ENCODE data around the gene BTBD1.

BTBD1 gene

GRCh38 chr15:82985688-82986441 lies 81.2 kb downstream of the BTBD1 start, which contains the start of gene RAMAC (continued):
- TF ChIP-seq ZNF26 (tag by site-specific recombination; IDR thresholded peaks at IDR 0.05) (no peak), PATZ1 (tag by site-specific recombination; IDR thresholded peaks at IDR 0.05) (no peak), EGR2 (tag by site-specific recombination; IDR thresholded peaks at IDR 0.05; ENCODE audit: low read depth) (no peak), ZNF645 (tag by site-specific recombination; IDR thresholded peaks at IDR 0.05) (no peak), ZNF629 (tag by site-specific recombination; IDR thresholded peaks at IDR 0.05) (peak; percentile 58; the same call in 1 of the 2 replicates), ZNF221 (tag by site-specific recombination; IDR thresholded peaks at IDR 0.05; ENCODE audit: borderline replicate concordance) (no peak), ZNF18 (tag by site-specific recombination; IDR thresholded peaks at IDR 0.05) (0 out of 2 replicates have a peak, but pooled peaks have one; percentile 44), SETDB1 (IDR thresholded peaks at IDR 0.05; ENCODE audit: insufficient read length, low read length) (peak; percentile 85), SCRT2 (tag by site-specific recombination; IDR thresholded peaks at IDR 0.05) (peak; percentile 96), TSHZ1 (tag by site-specific recombination; IDR thresholded peaks at IDR 0.05; ENCODE audit: borderline replicate concordance) (no peak), ZNF624 (tag by site-specific recombination; IDR thresholded peaks at IDR 0.05) (no peak), ZNF184 (tag by site-specific recombination; IDR thresholded peaks at IDR 0.05) (0 out of 2 replicates have a peak, but pooled peaks have one; percentile 2), SP2 (tag by site-specific recombination; IDR thresholded peaks at IDR 0.05) (peak; percentile 78), OVOL3 (tag by site-specific recombination; IDR thresholded peaks at IDR 0.05) (no peak), KLF7 (tag by site-specific recombination; IDR thresholded peaks at IDR 0.05; ENCODE audit: borderline replicate concordance) (no peak), ZNF561 (tag by site-specific recombination; IDR thresholded peaks at IDR 0.05; ENCODE audit: borderline replicate concordance) (peak; percentile 91; the same call in 1 of the 2 replicates), ZNF580 (tag by site-specific recombination; IDR thresholded peaks at IDR 0.05) (peak; percentile 75), ZNF19 (tag by site-specific recombination; IDR thresholded peaks at IDR 0.05; ENCODE audit: low read depth) (no peak), ZNF112 (tag by site-specific recombination; IDR thresholded peaks at IDR 0.05) (no peak), ZNF600 (tag by site-specific recombination; IDR thresholded peaks at IDR 0.05) (peak; percentile 92), PRDM4 (tag by site-specific recombination; IDR thresholded peaks at IDR 0.05) (no peak), KLF8 (tag by site-specific recombination; IDR thresholded peaks at IDR 0.05) (0 out of 2 replicates have a peak, but pooled peaks have one; percentile 44), ZNF639 (tag by site-specific recombination; IDR thresholded peaks at IDR 0.05) (0 out of 2 replicates have a peak, but pooled peaks have one; percentile 53), ZFP69B (tag by site-specific recombination; IDR thresholded peaks at IDR 0.05) (0 out of 2 replicates have a peak, but pooled peaks have one; percentile 28)

Data from HEK293 (cell line).